RPMI7951 (cell line): ENCODE data around the gene TECR. TPM values are rescaled to one million over a fixed set of nuclear protein-coding genes. Genes with fewer than 3 reads are reported as not detected.
"Not testable (repeated sequence)": the region's sequence is repeated elsewhere in the genome, so short reads cannot be mapped to it uniquely, and the experiment has no call there.

ENCODE experiments used
- DNase-seq: peaks from one replicate; pipeline ENCODE4 v3.0.0-alpha.2; 2012; ENCODE audit warnings: low read depth
- total RNA-seq: library from RNA; depleted of rRNA; stranded (reverse); fragments of >200 nt; shearing (Covaris generic); gene quantifications from 2 replicates; pipeline ENCODE4 v1.2.3, GENCODE V29; 2014

The TECR gene
- total RNA-seq, 1 experiment from 2014 or later, result 102 TPM

DNA sequence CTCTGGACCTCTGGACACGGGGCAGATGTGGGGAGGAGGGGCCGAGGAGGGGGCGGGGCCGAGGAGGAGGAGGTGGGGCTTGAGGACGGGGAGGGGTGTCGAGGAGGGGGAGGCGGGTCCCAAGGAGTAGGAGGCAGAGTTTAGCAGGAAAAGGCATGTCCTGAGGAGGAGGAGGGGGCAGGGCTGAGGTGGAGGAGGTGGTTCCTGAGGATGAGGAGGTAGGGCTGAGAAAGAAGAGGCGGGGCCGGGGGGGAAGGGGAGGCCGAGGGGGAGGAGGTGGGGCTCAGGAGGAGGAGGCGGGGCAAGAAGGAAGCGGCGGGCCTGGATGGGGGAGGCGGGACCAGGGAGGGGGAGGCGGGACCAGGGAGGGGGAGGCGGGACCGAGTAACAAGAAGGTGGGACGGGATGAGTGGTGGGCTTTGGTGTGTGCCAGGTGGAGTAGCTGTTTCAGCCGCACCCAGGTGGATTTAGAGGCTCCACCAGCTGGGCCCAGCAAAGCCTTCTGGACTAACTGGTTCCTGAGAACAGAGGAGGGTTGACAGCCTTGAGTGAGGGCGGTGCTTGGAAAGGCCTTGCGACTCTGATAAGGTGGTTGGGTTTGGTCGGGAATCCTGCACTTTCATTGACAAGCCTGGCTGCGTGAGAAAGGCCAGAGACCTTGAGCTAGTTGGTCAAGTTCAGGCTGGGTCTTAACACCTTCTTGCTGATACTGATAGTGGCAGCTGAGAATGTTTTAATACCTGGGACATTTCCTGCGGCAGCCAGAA, 7.7 kb downstream of the TECR start:
- no peak for DNase-seq

DNA sequence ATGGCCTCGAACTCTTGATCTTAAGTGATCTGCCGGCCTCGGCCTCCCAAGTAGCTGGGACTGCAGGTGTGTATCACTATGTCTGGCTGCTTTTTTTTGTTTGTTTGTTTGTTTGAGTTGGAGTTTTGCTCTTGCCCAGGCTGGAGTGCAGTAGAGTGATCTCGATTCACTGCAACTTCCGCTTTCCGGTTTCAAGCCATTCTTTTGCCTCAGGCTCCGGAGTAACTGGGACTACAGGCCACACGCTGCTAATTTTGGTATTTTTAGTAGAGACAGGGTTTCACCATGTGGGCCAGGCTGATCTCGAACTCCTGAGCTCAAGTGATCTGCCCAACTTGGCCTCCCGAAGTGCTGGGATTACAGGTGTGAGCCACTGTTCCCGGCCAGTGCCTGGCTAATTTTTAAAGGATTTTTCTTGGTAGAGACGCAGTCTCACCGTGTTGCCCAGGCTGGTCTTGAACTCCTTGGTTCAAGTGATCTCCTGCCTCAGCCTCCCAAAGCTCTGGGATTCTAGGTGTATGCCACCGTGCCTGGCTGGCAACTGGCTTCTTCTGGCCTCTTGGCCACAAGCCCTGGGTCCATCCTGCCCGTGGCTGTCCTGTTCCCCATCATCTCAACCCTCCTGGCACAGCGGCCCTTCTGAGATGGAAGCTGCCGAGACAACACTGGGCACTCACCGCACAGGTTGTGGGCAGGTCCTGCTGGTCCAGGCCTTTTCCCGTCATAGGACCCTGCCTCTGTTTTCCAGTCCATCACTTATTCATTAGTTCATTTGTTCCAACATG, 11.5 kb downstream of the TECR start:
- no peak for DNase-seq

DNA sequence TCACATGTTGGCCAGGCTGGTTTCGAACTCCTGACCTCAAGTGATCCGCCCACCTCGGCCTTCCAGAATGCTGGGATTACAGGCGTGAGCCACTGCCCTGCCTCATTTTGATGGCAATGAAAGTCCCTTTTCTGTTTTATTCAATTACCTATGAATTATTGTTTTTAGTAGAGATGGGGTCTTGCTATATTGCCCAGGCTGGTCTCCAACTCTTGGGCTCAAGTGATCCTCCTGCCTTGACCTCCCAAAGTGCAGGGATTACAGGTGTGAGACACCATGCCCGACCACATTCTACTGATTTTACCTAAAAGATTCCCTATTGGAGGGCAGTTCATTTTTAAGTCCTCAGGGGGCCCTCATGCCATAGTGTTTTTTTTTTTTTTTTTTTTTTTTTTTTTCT, 12.6 kb downstream of the TECR start:
- DNase-seq, result not testable (repeated sequence)

GRCh38 chr19:14542711-14543328, 13.4 kb downstream of the TECR start:
- DNase-seq, result peak; percentile 61

DNA sequence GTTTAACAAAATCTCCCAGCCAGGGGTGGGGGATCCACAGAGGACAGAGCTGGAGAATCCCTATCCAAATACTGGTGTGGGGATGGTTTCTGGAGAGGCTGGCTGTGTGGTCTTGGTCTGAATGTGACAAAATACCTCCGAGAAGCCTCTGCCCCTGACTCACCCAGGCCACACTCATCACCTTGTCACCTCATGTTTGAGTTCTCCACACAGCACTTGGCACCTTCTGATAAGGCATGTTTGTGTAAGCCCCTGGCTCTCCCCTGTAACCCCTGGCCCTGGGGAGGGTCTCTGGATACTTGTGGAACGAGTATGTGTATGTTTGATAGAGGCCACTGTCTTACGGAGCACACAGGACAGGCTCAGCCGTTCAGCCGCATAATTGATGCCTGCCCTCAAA, 14.7 kb downstream of the TECR start:
- no peak for DNase-seq

DNA sequence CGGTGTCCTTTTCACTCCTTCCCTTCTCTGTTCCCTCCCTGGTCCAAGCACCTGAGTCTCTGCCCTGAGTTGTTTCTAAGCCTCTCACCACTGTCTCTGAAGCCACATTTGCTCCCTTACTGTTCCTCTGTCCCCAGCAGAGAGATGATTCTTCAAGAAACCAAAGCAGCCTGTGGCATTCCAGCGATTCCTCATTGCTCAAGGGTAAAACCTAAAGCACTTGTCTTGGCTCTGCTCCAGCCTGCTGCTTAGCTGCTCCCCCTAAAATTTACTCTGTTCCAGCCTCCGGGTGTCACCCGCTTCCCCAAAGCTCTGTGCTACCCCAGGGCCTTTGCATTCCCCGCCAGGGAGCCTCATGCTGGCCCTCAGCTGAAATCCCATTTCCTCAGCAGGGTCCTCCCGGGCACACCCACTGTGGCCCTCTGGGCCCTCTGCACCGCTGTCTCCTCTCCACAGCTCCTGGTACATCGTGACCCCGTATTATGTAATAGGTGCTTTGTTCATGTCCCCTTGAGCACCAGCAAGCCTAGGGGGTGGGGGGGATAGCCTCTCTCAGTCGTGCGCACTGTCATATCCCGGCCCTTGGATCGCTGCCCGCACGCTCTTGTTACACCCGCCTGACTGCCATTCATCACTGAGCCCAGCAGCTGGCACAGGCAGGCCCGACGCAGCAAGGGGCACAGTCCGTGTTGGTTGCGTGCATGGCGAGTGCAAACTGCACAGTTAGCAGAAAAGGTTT, 15.8 kb downstream of the TECR start:
- DNase-seq, result no peak

GRCh38 chr19:14545716-14546082, 16.3 kb downstream of the TECR start:
- no peak for DNase-seq

DNA sequence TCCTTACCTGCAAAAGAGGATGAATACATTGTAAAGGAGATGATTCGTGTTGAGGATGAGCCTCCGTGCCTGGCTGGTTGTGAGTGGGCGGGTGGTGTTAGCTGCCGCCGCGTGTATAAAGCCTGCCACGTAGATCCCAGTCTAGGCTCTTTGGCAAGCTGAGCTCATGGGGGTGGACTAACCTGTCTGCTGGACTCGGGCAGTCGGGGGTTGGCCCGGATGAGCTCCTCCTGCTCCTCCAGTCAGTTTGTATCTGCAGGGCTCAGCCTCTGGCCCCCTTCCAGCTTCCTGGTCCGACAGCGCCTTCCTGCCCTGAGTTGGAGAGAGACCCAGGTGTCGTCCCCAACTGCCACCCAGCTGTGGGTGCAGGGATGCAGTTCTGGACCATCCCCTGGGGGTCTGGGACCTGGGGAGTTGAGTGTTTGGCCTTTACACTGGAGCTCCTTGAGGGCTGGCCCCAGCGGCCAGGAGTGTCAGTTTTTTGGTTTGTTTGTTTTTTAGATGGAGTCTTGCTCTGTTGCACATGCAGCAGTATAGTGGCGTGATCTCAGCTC, 20.9 kb downstream of the TECR start:
- DNase-seq, result no peak

- DNase-seq, result not testable (repeated sequence)
Observed at GRCh38 chr19:14551134-14552005, 22.0 kb downstream of the TECR start.

GRCh38 chr19:14552006-14552360, 22.6 kb downstream of the TECR start:
- not testable (repeated sequence) for DNase-seq

- no peak for DNase-seq
Observed at GRCh38 chr19:14553042-14553938, 23.9 kb downstream of the TECR start.

- DNase-seq, result no peak
Observed at GRCh38 chr19:14553939-14554243, 24.5 kb downstream of the TECR start.

GRCh38 chr19:14554382-14554812, 25.0 kb downstream of the TECR start:
- no peak for DNase-seq

- peak; percentile 75 for DNase-seq
Observed at GRCh38 chr19:14555918-14556661, 26.7 kb downstream of the TECR start.

- peak; percentile 68 for DNase-seq
Observed at GRCh38 chr19:14556662-14557188, 27.3 kb downstream of the TECR start.

- no peak for DNase-seq
Observed at GRCh38 chr19:14558370-14559066, 29.1 kb downstream of the TECR start.

GRCh38 chr19:14559916-14560775, 30.8 kb downstream of the TECR start:
- no peak for DNase-seq
